Measurements from ENCODE around the gene MEAK7.
"Not testable (repeated sequence)": the region's sequence is repeated elsewhere in the genome, so short reads cannot be mapped to it uniquely, and the experiment has no call there.

MEAK7 gene

GRCh38 chr16:84524346-84524920 lies 20.0 kb upstream of the MEAK7 start:
- H3K27ac ChIP-seq = no peak overlapping the region
- TF ChIP-seq CTCF (IDR thresholded peaks at IDR 0.05) (no peak), ZFX (IDR thresholded peaks at IDR 0.05; ENCODE audit: borderline replicate concordance) (no peak)

- TF ChIP-seq CTCF (IDR thresholded peaks at IDR 0.05) (no peak), ZFX (IDR thresholded peaks at IDR 0.05; ENCODE audit: borderline replicate concordance) (no peak)
- H3K27ac ChIP-seq = no peak overlapping the region
Measured at GRCh38 chr16:84521497-84521770, 17.0 kb upstream of the MEAK7 start.

GRCh38 chr16:84520725-84521496 lies 16.5 kb upstream of the MEAK7 start:
- TF ChIP-seq ZFX (IDR thresholded peaks at IDR 0.05; ENCODE audit: borderline replicate concordance) = no peak
- TF ChIP-seq CTCF (IDR thresholded peaks at IDR 0.05) = no peak
- H3K27ac ChIP-seq = no peak overlapping the region

GRCh38 chr16:84519855-84520254 lies 15.4 kb upstream of the MEAK7 start:
- H3K27ac ChIP-seq = no peak overlapping the region
- TF ChIP-seq CTCF (IDR thresholded peaks at IDR 0.05) (no peak), ZFX (IDR thresholded peaks at IDR 0.05; ENCODE audit: borderline replicate concordance) (no peak)

GRCh38 chr16:84518804-84519341 lies 14.4 kb upstream of the MEAK7 start:
- no peak for TF ChIP-seq CTCF (IDR thresholded peaks at IDR 0.05)
- no peak for TF ChIP-seq ZFX (IDR thresholded peaks at IDR 0.05; ENCODE audit: borderline replicate concordance)
- H3K27ac ChIP-seq = no peak overlapping the region

GRCh38 chr16:84518220-84518619 lies 13.8 kb upstream of the MEAK7 start:
- not testable (repeated sequence) for H3K27ac ChIP-seq

GRCh38 chr16:84517366-84517765 lies 12.9 kb upstream of the MEAK7 start:
- no peak overlapping the region for H3K27ac ChIP-seq
- TF ChIP-seq CTCF (IDR thresholded peaks at IDR 0.05) (no peak), ZFX (IDR thresholded peaks at IDR 0.05; ENCODE audit: borderline replicate concordance) (no peak)
